GM18505 (cell line): Measurements from ENCODE around the gene FAIM2.

ENCODE experiments used
- ATAC-seq: cut with Tn5 transposase; IDR thresholded peaks from one replicate; pipeline ENCODE4 v1.9.1; 2021; ENCODE audit not compliant: unreplicated experiment
- POLR2A ChIP-seq: IDR thresholded peaks from 4 replicates; pipeline ENCODE4 v1.6.1; 2011; ENCODE audit warnings: borderline replicate concordance; ENCODE audit not compliant: insufficient read depth, insufficient read length; ENCODE audit errors: extremely low read depth

FAIM2 gene

GRCh38 chr12:49903700-49904423, at the start of gene FAIM2:
Gene FAIM2, minus strand, starts transcription at chr12:49903900. Its CDS starts 108 bp downstream, at chr12:49903792.
- TF ChIP-seq POLR2A: no peak
- ATAC-seq: no peak

GRCh38 chr12:49953151-49953550, 49.5 kb upstream of the FAIM2 start:
- no peak for TF ChIP-seq POLR2A
- ATAC-seq: no peak

GRCh38 chr12:49952391-49953055, 48.8 kb upstream of the FAIM2 start:
- TF ChIP-seq POLR2A: no peak
- no peak for ATAC-seq

- ATAC-seq: no peak
Observed at GRCh38 chr12:49951411-49952240, 47.9 kb upstream of the FAIM2 start.

GRCh38 chr12:49950273-49951251, 46.9 kb upstream of the FAIM2 start, which contains the start of gene AQP2:
Gene AQP2, plus strand, starts transcription at chr12:49950737. Its CDS starts 94 bp downstream, at chr12:49950831.
- TF ChIP-seq POLR2A: no peak

More at GRCh38 chr12:49951411-49952240, 47.9 kb upstream of the FAIM2 start:
- TF ChIP-seq POLR2A: no peak

GRCh38 chr12:49949866-49950265, 46.2 kb upstream of the FAIM2 start:
- no peak for TF ChIP-seq POLR2A
- no peak for ATAC-seq

More at GRCh38 chr12:49950273-49951251, 46.9 kb upstream of the FAIM2 start, which contains the start of gene AQP2:
- ATAC-seq: no peak

GRCh38 chr12:49948866-49949845, 45.5 kb upstream of the FAIM2 start:
- no peak for TF ChIP-seq POLR2A
- no peak for ATAC-seq

- ATAC-seq: no peak
- TF ChIP-seq POLR2A: no peak
Observed at GRCh38 chr12:49947593-49948226, 44.0 kb upstream of the FAIM2 start.

- TF ChIP-seq POLR2A: no peak
- ATAC-seq: no peak
Observed at GRCh38 chr12:49946497-49946896, 42.8 kb upstream of the FAIM2 start.

- no peak for ATAC-seq
- no peak for TF ChIP-seq POLR2A
Observed at GRCh38 chr12:49946086-49946485, 42.4 kb upstream of the FAIM2 start.
